SK-N-MC (cell line): ENCODE data around the gene DLG2.
A peak's percentile ranks its signal among the peaks of the same experiment; 100 is the strongest.
"Not testable (repeated sequence)": the region's sequence is repeated elsewhere in the genome, so short reads cannot be mapped to it uniquely, and the experiment has no call there.

Experiments used
- DNase-seq: peaks from one replicate; pipeline ENCODE4 v3.0.0-alpha.2; 2011; ENCODE audit warnings: low read depth, low spot score
- H3K27ac ChIP-seq: fragments of 200-600 bp; sonication (generic); 2 replicates; pipeline ENCODE4 v1.5.1; 2016; ENCODE audit warnings: mixed run types
- H3K36me3 ChIP-seq: fragments of 200-600 bp; sonication (generic); 2 replicates; pipeline ENCODE4 v1.6.1; 2017; ENCODE audit warnings: antibody characterized with exemption, low read length, mixed read lengths; ENCODE audit not compliant: insufficient read depth
- H3K4me3 ChIP-seq: fragments of 200-600 bp; sonication (generic); 2 replicates; pipeline ENCODE4 v1.5.1; 2016
- H3K9ac ChIP-seq: fragments of 200-600 bp; sonication (generic); 2 replicates; pipeline ENCODE4 v1.8.0; 2017; ENCODE audit warnings: mixed run types, mixed read lengths; ENCODE audit not compliant: insufficient read length
- H3K9me3 ChIP-seq: fragments of 200-600 bp; sonication (generic); 2 replicates; pipeline ENCODE4 v1.6.1; 2017; ENCODE audit warnings: low read depth, mild to moderate bottlenecking, antibody characterized with exemption, low read length, moderate library complexity, mixed read lengths
- EZH2 ChIP-seq: fragments of 200-600 bp; sonication (generic); IDR thresholded peaks from one replicate; pipeline ENCODE4 v1.6.1; 2017; ENCODE audit warnings: antibody characterized with exemption
- FOXP2 ChIP-seq: optimal IDR thresholded peaks from 2 replicates; pipeline ENCODE3; 2011; ENCODE audit warnings: mild to moderate bottlenecking, moderate library complexity; ENCODE audit not compliant: insufficient read depth; ENCODE audit errors: extremely low read length, control extremely low read depth
- POLR2AphosphoS5 ChIP-seq: IDR thresholded peaks from 2 replicates; pipeline ENCODE4 v1.6.1; 2012; ENCODE audit warnings: mild to moderate bottlenecking, low read depth, low read length, borderline replicate concordance

DLG2 gene

GRCh38 chr11:85627332-85627997, at the start of gene DLG2:
TSS of gene DLG2 (minus strand) at chr11:85627344.
- peaks cover 16% of the 10 kb centered on the region for H3K36me3 ChIP-seq
- TF ChIP-seq FOXP2 (no peak), EZH2 (no peak), POLR2AphosphoS5 (no peak)
- H3K9me3 ChIP-seq, result no peaks in the 10 kb centered on the region
- H3K9ac ChIP-seq, result peak within 1 kb of the TSS; percentile 73
- DNase-seq, result no peak
- H3K27ac ChIP-seq, result no peak within 1 kb of the TSS
- H3K4me3 ChIP-seq, result peak within 1 kb of the TSS; percentile 99

- no peak for DNase-seq
- no peak overlapping the region for H3K9ac ChIP-seq
- H3K9me3 ChIP-seq, result no peaks in the 10 kb centered on the region
- H3K27ac ChIP-seq, result no peak overlapping the region
- no peak overlapping the region for H3K4me3 ChIP-seq
- no peak for TF ChIP-seq POLR2AphosphoS5
- TF ChIP-seq EZH2, result no peak
- no peak for TF ChIP-seq FOXP2
- H3K36me3 ChIP-seq, result no peaks in the 10 kb centered on the region
These were observed 46.2 kb upstream of the DLG2 start for GRCh38 chr11:85673393-85673792.

- TF ChIP-seq FOXP2 (no peak), EZH2 (no peak), POLR2AphosphoS5 (no peak)
- Histone ChIP-seq H3K27ac (no peak overlapping the region), H3K36me3 (no peaks in the 10 kb centered on the region), H3K9ac (no peak overlapping the region), H3K9me3 (no peaks in the 10 kb centered on the region), H3K4me3 (no peak overlapping the region)
- no peak for DNase-seq
These were observed 45.2 kb upstream of the DLG2 start for GRCh38 chr11:85672105-85672902.

GRCh38 chr11:85670949-85671663, 44.0 kb upstream of the DLG2 start:
- H3K9me3 ChIP-seq, H3K36me3 ChIP-seq, H3K9ac ChIP-seq, H3K4me3 ChIP-seq, H3K27ac ChIP-seq, DNase-seq: not testable (repeated sequence)

GRCh38 chr11:85668157-85668556, 41.0 kb upstream of the DLG2 start:
- DNase-seq, result no peak
- Histone ChIP-seq H3K9me3 (no peaks in the 10 kb centered on the region), H3K36me3 (peaks cover 13% of the 10 kb centered on the region), H3K27ac (no peak overlapping the region), H3K4me3 (no peak overlapping the region), H3K9ac (no peak overlapping the region)
- TF ChIP-seq EZH2 (no peak), FOXP2 (no peak), POLR2AphosphoS5 (no peak)

GRCh38 chr11:85666687-85667086, 39.5 kb upstream of the DLG2 start:
- no peak for DNase-seq
- H3K27ac ChIP-seq, result no peak overlapping the region
- no peaks in the 10 kb centered on the region for H3K9me3 ChIP-seq
- TF ChIP-seq POLR2AphosphoS5 (no peak), EZH2 (no peak), FOXP2 (no peak)
- no peak overlapping the region for H3K9ac ChIP-seq
- no peak overlapping the region for H3K4me3 ChIP-seq
- peaks cover 25% of the 10 kb centered on the region for H3K36me3 ChIP-seq

- H3K9ac ChIP-seq, result peak overlapping the region; percentile 99
- peaks cover 34% of the 10 kb centered on the region for H3K36me3 ChIP-seq
- H3K27ac ChIP-seq, result peak overlapping the region; percentile 87; the same call in 1 of the 2 replicates
- peak overlapping the region; percentile 84; the same call in 1 of the 2 replicates for H3K4me3 ChIP-seq
- TF ChIP-seq POLR2AphosphoS5, result no peak
- TF ChIP-seq FOXP2, result no peak
- TF ChIP-seq EZH2, result no peak
- H3K9me3 ChIP-seq, result no peaks in the 10 kb centered on the region
- no peak for DNase-seq
These were observed 38.6 kb upstream of the DLG2 start for GRCh38 chr11:85665733-85666132.
